Measurements from ENCODE around the gene CLEC19A.

Gene CLEC19A

GRCh38 chr16:19330841-19331397 is 45.4 kb downstream of the CLEC19A start:
- DNase-seq, result no peak

GRCh38 chr16:19331794-19332193 is 46.3 kb downstream of the CLEC19A start:
- DNase-seq, result no peak

GRCh38 chr16:19338335-19338734 is 52.8 kb downstream of the CLEC19A start:
- no peak for DNase-seq

DNA sequence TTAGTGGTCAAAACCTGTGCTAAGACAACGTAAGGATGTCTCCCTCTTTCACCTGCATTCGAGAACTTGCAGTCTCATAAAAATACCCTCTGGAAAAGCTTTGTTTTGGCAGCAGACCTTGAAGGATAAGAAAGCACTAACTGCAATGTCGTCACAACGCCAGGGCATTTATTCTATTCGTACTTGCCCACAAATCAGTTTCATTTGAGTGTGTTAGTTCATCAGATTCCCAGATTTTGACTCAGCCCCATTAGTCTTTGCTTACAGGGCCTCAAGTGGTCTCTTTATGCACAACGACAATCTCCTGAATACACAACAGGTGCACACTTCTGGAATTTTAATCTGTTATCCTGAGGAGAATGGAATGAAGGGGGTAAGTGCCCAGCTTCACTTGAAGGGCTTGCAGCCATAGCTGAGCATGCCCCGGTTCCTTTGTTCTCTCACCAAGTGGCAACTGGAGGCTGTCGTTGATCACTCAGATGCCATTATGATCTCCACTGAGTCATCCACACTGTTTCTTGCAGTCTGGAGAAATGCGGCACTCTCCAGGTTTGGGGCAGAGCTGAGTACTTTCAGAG is 58.8 kb downstream of the CLEC19A start:
- no peak for DNase-seq

DNA sequence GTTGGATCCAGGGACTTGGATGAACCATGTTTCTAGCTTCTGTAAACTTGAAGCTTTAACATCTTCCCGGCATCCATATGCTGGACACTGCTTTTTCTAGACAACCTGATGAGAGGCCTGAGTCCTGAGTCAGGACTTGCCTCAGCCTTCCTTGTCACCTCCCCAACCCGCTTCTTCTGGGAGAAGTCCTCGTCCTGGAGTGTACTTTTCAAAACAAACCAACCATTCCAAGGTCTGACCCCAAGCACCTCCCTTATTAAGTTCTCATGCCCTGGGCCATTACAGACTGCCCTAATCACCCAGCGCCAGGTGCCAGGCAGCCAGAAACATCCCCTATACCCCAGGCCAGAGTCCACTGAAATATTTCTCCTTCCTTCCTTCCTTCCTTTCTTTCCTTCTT is 59.4 kb downstream of the CLEC19A start:
- DNase-seq, result no peak

DNA sequence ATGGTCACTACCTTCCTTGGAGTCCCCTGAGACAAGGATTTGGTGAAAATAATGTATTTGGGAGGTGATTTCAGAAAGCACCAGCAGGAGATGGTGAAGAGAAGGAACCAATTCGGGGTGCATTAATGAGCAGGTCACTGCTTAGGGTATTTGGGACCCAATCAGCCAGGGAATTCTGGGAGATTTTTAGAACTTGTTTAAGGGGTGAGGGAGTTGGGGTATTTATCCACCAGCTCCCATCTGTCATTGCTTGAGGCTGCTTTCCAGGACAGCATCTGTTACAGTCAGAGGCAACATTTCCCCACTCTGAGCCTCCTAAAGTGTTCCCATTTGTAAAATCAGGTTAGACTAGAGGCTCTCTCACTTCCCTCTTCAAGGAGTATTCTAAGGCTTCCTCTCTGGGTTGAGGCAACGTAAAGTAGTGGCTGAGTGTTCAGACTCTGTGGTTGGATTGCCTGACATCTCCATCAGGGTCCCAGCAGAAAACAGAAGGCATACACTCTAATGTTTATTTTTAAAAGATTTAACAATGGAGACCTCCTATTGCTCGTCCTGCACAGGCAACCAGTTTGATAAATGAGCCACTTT is 60.9 kb downstream of the CLEC19A start:
- no peak for DNase-seq

DNA sequence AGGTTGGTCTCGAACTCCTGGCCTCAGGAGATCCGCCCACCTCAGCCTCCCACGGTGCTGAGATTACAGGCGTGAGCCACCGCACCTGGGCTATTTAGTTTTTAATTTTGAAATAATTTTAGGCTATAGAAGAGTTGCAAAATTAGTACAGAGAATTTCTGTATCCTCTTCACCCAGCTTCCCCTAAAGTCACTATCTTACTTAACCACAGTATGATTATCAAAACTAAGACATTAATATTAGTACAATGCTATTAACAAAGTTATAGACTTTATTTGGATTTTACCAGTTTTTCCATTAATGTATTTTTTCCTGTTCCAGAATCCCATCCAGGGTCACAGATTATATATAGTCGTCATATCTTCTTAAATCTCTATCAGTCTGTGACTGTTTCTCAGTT is 62.6 kb downstream of the CLEC19A start:
- no peak for DNase-seq

DNA sequence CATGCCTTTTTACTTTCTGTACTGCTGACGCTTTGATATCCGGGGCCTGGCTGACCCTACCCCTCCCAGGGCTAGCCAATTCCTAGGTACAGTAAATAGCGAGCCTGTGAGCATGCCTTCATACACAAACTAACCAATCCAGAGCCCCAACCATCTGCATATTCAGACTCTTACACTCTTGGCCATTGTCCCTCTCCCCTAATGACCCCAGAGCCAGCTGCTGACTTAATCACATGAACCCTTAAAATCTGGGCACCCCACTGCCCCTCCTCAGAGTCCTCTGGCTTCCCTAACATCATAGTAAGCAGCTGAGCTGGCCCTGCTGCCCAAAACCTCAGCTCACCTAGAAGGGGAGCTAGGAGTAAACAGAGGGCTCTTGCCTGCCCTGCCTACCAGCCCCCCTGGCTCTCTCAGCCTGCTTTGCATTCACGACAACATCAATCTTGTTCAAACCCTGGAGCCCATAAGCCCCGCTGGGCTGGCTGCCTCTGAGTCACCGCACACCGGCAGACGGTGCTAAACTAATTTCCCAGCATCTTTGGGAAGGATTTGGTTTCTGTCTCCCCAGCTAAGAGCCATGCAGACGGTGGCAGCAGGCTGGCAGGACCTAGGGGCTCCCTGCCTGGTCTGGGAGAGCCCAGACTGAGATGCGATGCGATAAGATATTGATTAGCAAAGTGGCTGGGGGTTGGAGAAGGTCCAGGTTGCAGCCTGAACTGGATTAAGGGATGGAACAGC is 63.2 kb downstream of the CLEC19A start:
- no peak for DNase-seq

- no peak for DNase-seq
These were observed 68.8 kb downstream of the CLEC19A start for GRCh38 chr16:19354371-19354770.

- no peak for DNase-seq
These were observed 70.8 kb downstream of the CLEC19A start for GRCh38 chr16:19356024-19356952.

GRCh38 chr16:19359556-19359955 is 74.0 kb downstream of the CLEC19A start:
- DNase-seq, result no peak

Data from activated CD4-positive, alpha-beta T cell treated with anti-CD3 and anti-CD28 coated beads for 4 hours (primary cell).